ENCODE results near the gene DIO3. TPM values are rescaled to one million over a fixed set of nuclear protein-coding genes. Genes with fewer than 3 reads are reported as not detected.

Gene DIO3
- total RNA-seq, 1 experiment from 2014 or later = 4.9 TPM

DNA sequence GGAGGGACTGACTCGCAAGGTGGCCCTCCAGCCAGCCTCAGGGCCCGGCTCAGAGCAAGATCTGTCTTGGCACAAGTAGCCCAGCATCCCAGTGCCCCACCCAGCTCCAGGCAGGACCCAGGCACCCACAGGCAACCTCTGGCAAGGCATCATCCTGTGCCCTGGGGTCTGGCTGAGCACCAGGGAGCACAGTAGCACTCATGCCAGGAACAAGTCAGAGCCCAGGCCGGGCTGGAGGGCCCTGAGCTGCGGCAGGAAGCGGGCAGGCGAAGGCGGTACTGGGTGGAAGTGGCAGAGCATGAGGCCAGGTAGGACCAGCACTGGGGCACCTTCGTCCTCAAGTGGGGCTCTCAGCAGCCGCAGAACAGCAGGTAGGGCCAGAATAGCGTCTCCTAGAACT lies 5.2 kb upstream of the DIO3 start:
- ATAC-seq = no peak
- no peak for TF ChIP-seq EZH2 (IDR thresholded peaks at IDR 0.05; ENCODE audit: low read length, unreplicated experiment)
- TF ChIP-seq EZH2phosphoT487 (IDR thresholded peaks at IDR 0.05; ENCODE audit: borderline replicate concordance, low read length) = no peak
- TF ChIP-seq, protein P1, sequence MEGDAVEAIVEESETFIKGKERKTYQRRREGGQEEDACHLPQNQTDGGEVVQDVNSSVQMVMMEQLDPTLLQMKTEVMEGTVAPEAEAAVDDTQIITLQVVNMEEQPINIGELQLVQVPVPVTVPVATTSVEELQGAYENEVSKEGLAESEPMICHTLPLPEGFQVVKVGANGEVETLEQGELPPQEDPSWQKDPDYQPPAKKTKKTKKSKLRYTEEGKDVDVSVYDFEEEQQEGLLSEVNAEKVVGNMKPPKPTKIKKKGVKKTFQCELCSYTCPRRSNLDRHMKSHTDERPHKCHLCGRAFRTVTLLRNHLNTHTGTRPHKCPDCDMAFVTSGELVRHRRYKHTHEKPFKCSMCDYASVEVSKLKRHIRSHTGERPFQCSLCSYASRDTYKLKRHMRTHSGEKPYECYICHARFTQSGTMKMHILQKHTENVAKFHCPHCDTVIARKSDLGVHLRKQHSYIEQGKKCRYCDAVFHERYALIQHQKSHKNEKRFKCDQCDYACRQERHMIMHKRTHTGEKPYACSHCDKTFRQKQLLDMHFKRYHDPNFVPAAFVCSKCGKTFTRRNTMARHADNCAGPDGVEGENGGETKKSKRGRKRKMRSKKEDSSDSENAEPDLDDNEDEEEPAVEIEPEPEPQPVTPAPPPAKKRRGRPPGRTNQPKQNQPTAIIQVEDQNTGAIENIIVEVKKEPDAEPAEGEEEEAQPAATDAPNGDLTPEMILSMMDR (conservative IDR thresholded peaks at IDR 0.05; ENCODE audit: low read depth, low read length) = no peak
- Histone ChIP-seq H3K27ac (ENCODE audit: low read length) (no peak overlapping the region), H4K20me1 (ENCODE audit: low read length) (no peaks in the 10 kb centered on the region), H3K4me1 (ENCODE audit: insufficient read depth, low read length) (peaks cover 13% of the 10 kb centered on the region), H3K9ac (ENCODE audit: low read length) (no peak overlapping the region), H3K4me2 (ENCODE audit: low read length) (no peak overlapping the region), H3F3A (ENCODE audit: low read length, unreplicated experiment) (no peaks in the 10 kb centered on the region), H3K9me3 (ENCODE audit: low read length) (no peaks in the 10 kb centered on the region), H3K27me3 (ENCODE audit: low read length) (no peaks in the 10 kb centered on the region), H3K9me2 (replicated peaks; ENCODE audit: low read length) (no peaks in the 10 kb centered on the region), H3K4me3 (ENCODE audit: low read length) (no peak overlapping the region), H3K36me3 (ENCODE audit: low read depth, low read length) (no peaks in the 10 kb centered on the region), H2AFZ (ENCODE audit: low read length) (no peak overlapping the region), H3K79me2 (ENCODE audit: low read length) (peaks cover 16% of the 10 kb centered on the region)
- ChIA-PET POLR2A (ENCODE audit: unreplicated experiment) (no interaction called here), CTCF (no interaction called here)
- intact Hi-C loops (cut with micrococcal nuclease) = no loop called here
- no TSS peak for BruUV-seq (replicated peaks)
- DNase-seq = no peak

DNA sequence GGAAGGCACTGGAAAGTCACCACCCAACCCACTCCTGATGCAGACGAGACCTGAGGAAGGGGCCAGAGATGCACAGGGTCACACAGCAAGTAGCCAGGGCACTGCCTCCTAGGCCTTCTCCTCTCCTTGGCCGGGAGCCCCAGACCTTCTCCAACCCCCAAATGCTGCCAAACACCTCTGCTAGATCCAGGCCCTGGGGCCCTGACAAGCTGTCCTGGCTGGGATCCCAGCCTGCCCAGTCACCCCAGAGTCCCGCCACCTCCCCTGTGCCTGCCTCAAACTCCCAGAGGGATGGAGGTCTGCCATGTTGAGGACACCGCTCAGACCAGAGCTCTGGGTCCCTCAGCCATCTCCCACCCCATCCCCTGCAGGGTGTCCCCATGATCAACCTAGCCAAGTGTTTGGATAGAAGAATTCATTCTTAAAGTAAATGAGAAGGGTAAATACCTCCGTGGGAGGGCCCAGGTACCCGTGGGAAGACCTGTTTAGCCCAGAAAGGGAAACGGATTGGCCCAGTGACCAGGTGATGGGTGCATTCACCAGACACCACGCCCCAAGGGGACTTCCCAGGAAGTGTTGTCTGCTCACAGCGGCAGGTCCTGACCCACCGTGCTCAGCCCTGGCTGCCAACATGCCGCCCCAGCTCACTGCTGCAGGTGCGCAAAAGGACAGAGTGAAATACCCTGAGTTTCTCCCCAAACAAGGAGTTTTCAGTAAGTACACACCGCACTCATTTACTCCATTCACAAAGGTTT lies 4.6 kb upstream of the DIO3 start:
- H3K4me1 ChIP-seq (ENCODE audit: insufficient read depth, low read length) = peaks cover 13% of the 10 kb centered on the region
- no peak overlapping the region for H3K9ac ChIP-seq (ENCODE audit: low read length)
- BruUV-seq (replicated peaks) = no TSS peak
- CTCF ChIA-PET = no interaction called here
- DNase-seq (no peak), ATAC-seq (no peak)
- no peaks in the 10 kb centered on the region for H4K20me1 ChIP-seq (ENCODE audit: low read length)
- no peak overlapping the region for H3K4me3 ChIP-seq (ENCODE audit: low read length)
- H3K4me2 ChIP-seq (ENCODE audit: low read length) = no peak overlapping the region
- H3K9me3 ChIP-seq (ENCODE audit: low read length) = no peaks in the 10 kb centered on the region
- POLR2A ChIA-PET (ENCODE audit: unreplicated experiment) = no interaction called here
- intact Hi-C loops (cut with micrococcal nuclease) = no loop called here
- H3K36me3 ChIP-seq (ENCODE audit: low read depth, low read length) = no peaks in the 10 kb centered on the region
- TF ChIP-seq, protein P1 (conservative IDR thresholded peaks at IDR 0.05; ENCODE audit: low read depth, low read length) = no peak
- TF ChIP-seq EZH2phosphoT487 (IDR thresholded peaks at IDR 0.05; ENCODE audit: borderline replicate concordance, low read length) (no peak), EZH2 (IDR thresholded peaks at IDR 0.05; ENCODE audit: low read length, unreplicated experiment) (no peak)
- no peaks in the 10 kb centered on the region for H3F3A ChIP-seq (ENCODE audit: low read length, unreplicated experiment)
- H3K9me2 ChIP-seq (replicated peaks; ENCODE audit: low read length) = no peaks in the 10 kb centered on the region
- H3K27me3 ChIP-seq (ENCODE audit: low read length) = peaks cover under 1% of the 10 kb centered on the region; the same call in 1 of the 2 replicates
- no peak overlapping the region for H2AFZ ChIP-seq (ENCODE audit: low read length)
- no peak overlapping the region for H3K27ac ChIP-seq (ENCODE audit: low read length)
- peaks cover 16% of the 10 kb centered on the region for H3K79me2 ChIP-seq (ENCODE audit: low read length)

DNA sequence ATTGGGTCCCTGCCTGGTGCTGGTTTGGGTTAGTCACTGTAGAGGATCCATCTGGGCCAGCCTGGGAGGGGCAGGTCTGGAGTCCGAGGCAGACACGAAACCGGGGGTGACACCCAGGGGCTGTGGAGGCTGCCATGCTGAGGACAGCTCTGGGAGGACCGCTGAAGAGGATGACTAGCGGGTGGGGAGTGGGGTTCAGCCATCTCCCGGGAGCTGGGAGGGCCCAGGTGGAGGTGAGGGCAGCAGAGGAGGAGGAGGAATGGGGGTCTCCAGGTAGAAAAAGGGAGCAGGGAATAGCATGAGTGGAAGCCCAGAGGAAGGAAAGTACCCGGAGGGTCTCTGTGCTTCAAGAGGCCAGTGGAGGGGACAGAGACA lies 4.0 kb upstream of the DIO3 start:
- H3F3A ChIP-seq (ENCODE audit: low read length, unreplicated experiment) = no peaks in the 10 kb centered on the region
- H3K4me2 ChIP-seq (ENCODE audit: low read length) = no peak overlapping the region
- intact Hi-C loops (cut with micrococcal nuclease) = no loop called here
- no peaks in the 10 kb centered on the region for H3K36me3 ChIP-seq (ENCODE audit: low read depth, low read length)
- H3K9me3 ChIP-seq (ENCODE audit: low read length) = no peaks in the 10 kb centered on the region
- H3K4me3 ChIP-seq (ENCODE audit: low read length) = no peak overlapping the region
- DNase-seq (no peak), ATAC-seq (no peak)
- CTCF ChIA-PET = no interaction called here
- BruUV-seq (replicated peaks) = no TSS peak
- TF ChIP-seq, protein P1 (conservative IDR thresholded peaks at IDR 0.05; ENCODE audit: low read depth, low read length) = no peak
- TF ChIP-seq EZH2 (IDR thresholded peaks at IDR 0.05; ENCODE audit: low read length, unreplicated experiment) (no peak), EZH2phosphoT487 (IDR thresholded peaks at IDR 0.05; ENCODE audit: borderline replicate concordance, low read length) (no peak)
- peaks cover 11% of the 10 kb centered on the region for H3K4me1 ChIP-seq (ENCODE audit: insufficient read depth, low read length)
- H3K79me2 ChIP-seq (ENCODE audit: low read length) = peaks cover 16% of the 10 kb centered on the region
- no peaks in the 10 kb centered on the region for H3K9me2 ChIP-seq (replicated peaks; ENCODE audit: low read length)
- H4K20me1 ChIP-seq (ENCODE audit: low read length) = no peaks in the 10 kb centered on the region
- no peak overlapping the region for H3K27ac ChIP-seq (ENCODE audit: low read length)
- H3K27me3 ChIP-seq (ENCODE audit: low read length) = peaks cover 7% of the 10 kb centered on the region
- POLR2A ChIA-PET (ENCODE audit: unreplicated experiment) = no interaction called here
- no peak overlapping the region for H2AFZ ChIP-seq (ENCODE audit: low read length)
- no peak overlapping the region for H3K9ac ChIP-seq (ENCODE audit: low read length)
